ENCODE data around the gene RNF138. TPM values are rescaled to one million over a fixed set of nuclear protein-coding genes. Genes with fewer than 3 reads are reported as not detected.

Gene RNF138
- polyA plus RNA-seq, 1 donor (not counting 4 experiments of a cell fraction or from before 2014, with no cell fraction given), result 18.0 TPM

- H3K9ac ChIP-seq (ENCODE audit: control insufficient read depth, extremely low read depth, insufficient read depth, low read length), result no peak overlapping the region
- no peak for TF ChIP-seq CTCF (optimal IDR thresholded peaks at IDR 0.05 in 1 of 3, IDR thresholded peaks at IDR 0.05 in 1 of 3, conservative IDR thresholded peaks at IDR 0.05 in 1 of 3; ENCODE audit: extremely low read depth in 1 of 3, insufficient read depth in 2 of 3, low read length in 3 of 3)
- TF ChIP-seq EZH2 (IDR thresholded peaks at IDR 0.05; ENCODE audit: low read length), result no peak
- H4K20me1 ChIP-seq (ENCODE audit: control insufficient read depth, extremely low read depth, insufficient read depth, low read length), result peaks cover 2% of the 10 kb centered on the region
- H3K4me1 ChIP-seq (ENCODE audit: control insufficient read depth, extremely low read depth, insufficient read depth, low read length), result peaks cover 12% of the 10 kb centered on the region
- DNase-seq (ENCODE audit: low read depth, low spot score), result no peak
- H3K36me3 ChIP-seq (ENCODE audit: control insufficient read depth in 2 of 2, extremely low read depth in 1 of 2, insufficient read depth in 2 of 2, low read length in 2 of 2), result peaks cover 0 to 5% of the 10 kb centered on the region in 2 experiments
- H3K79me2 ChIP-seq (ENCODE audit: control insufficient read depth, insufficient read depth, low read length), result peaks cover 90% of the 10 kb centered on the region
- dilution Hi-C loops (cut with MboI; ENCODE audit: extremely low pct_ligation_motif_present, low sequenced_read_pairs), result no loop called here
- no peak overlapping the region for H3K4me2 ChIP-seq (ENCODE audit: control insufficient read depth, extremely low read depth, insufficient read depth, low read depth, low read length)
- H3K27me3 ChIP-seq (ENCODE audit: control insufficient read depth, extremely low read depth, insufficient read depth, low read length), result no peaks in the 10 kb centered on the region
- no peak overlapping the region for H2AFZ ChIP-seq (ENCODE audit: control insufficient read depth, low read length)
- H3K9me3 ChIP-seq (ENCODE audit: control insufficient read depth, low read depth, low read length), result no peaks in the 10 kb centered on the region
- no peak for FAIRE-seq
- no peak overlapping the region for H3K27ac ChIP-seq (ENCODE audit: control insufficient read depth, insufficient read depth, low read length)
- H3K9me1 ChIP-seq (ENCODE audit: control insufficient read depth, extremely low read depth, insufficient read depth, low read length), result no peaks in the 10 kb centered on the region
- H3K4me3 ChIP-seq (ENCODE audit: control insufficient read depth in 2 of 3, extremely low read depth in 1 of 3, insufficient read depth in 2 of 3, low read depth in 1 of 3, low read length in 3 of 3), result no peak overlapping the region
Observed at GRCh38 chr18:32096946-32097345, 5.3 kb downstream of the RNF138 start.

DNA sequence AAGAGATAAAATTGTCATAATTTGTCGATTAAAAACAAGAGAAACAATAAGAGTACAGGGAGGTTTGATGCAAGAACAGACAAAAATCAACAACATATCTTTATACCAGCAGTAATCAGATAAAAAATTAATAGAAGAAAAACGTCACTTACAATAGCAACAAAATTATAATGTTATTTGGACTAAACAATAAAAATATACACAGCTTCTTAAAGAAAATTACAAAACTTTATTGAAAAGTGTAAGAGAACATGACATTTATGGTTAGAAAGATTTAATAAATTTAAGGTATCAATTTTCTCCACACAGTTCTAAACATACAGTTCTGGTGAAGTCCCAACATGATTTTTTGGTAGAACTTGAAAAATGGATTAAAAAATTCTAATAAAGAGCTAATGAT lies 12.8 kb downstream of the RNF138 start:
- Histone ChIP-seq H4K20me1 (ENCODE audit: control insufficient read depth, extremely low read depth, insufficient read depth, low read length) (no peaks in the 10 kb centered on the region), H2AFZ (ENCODE audit: control insufficient read depth, low read length) (no peak overlapping the region), H3K9ac (ENCODE audit: control insufficient read depth, extremely low read depth, insufficient read depth, low read length) (no peak overlapping the region), H3K9me1 (ENCODE audit: control insufficient read depth, extremely low read depth, insufficient read depth, low read length) (no peaks in the 10 kb centered on the region), H3K4me2 (ENCODE audit: control insufficient read depth, extremely low read depth, insufficient read depth, low read depth, low read length) (no peak overlapping the region), H3K9me3 (ENCODE audit: control insufficient read depth, low read depth, low read length) (no peaks in the 10 kb centered on the region), H3K79me2 (ENCODE audit: control insufficient read depth, insufficient read depth, low read length) (peaks cover 85% of the 10 kb centered on the region), H3K4me3 (ENCODE audit: control insufficient read depth in 2 of 3, extremely low read depth in 1 of 3, insufficient read depth in 2 of 3, low read depth in 1 of 3, low read length in 3 of 3) (no peak overlapping the region), H3K36me3 (ENCODE audit: control insufficient read depth in 2 of 2, extremely low read depth in 1 of 2, insufficient read depth in 2 of 2, low read length in 2 of 2) (no peaks in the 10 kb centered on the region), H3K4me1 (ENCODE audit: control insufficient read depth, extremely low read depth, insufficient read depth, low read length) (no peaks in the 10 kb centered on the region), H3K27me3 (ENCODE audit: control insufficient read depth, extremely low read depth, insufficient read depth, low read length) (no peaks in the 10 kb centered on the region), H3K27ac (ENCODE audit: control insufficient read depth, insufficient read depth, low read length) (no peak overlapping the region)
- dilution Hi-C loops (cut with MboI; ENCODE audit: extremely low pct_ligation_motif_present, low sequenced_read_pairs), result no loop called here
- FAIRE-seq (no peak), DNase-seq (ENCODE audit: low read depth, low spot score) (no peak)
- TF ChIP-seq EZH2 (IDR thresholded peaks at IDR 0.05; ENCODE audit: low read length) (no peak), CTCF (optimal IDR thresholded peaks at IDR 0.05 in 1 of 3, IDR thresholded peaks at IDR 0.05 in 1 of 3, conservative IDR thresholded peaks at IDR 0.05 in 1 of 3; ENCODE audit: extremely low read depth in 1 of 3, insufficient read depth in 2 of 3, low read length in 3 of 3) (no peak)
